OCI-LY1 (cell line): ENCODE measurements around the gene ACVR1.

Experiments used
- EZH2 ChIP-seq: fragments of 200-600 bp; sonication (generic), shearing (Covaris generic); IDR thresholded peaks from 2 replicates; pipeline ENCODE4 v1.8.0; 2017; ENCODE audit warnings: borderline replicate concordance, mixed run types, mild to moderate bottlenecking, antibody characterized with exemption, low read length, moderate library complexity, mixed read lengths
- TF ChIP-seq, protein P1 (sequence below): fragments of 200-600 bp; sonication (generic), shearing (Covaris generic); IDR thresholded peaks from 2 replicates; pipeline ENCODE4 v1.5.1; 2017; ENCODE audit warnings: mild to moderate bottlenecking, antibody characterized with exemption, low read length, moderate library complexity, mixed read lengths

DNA sequence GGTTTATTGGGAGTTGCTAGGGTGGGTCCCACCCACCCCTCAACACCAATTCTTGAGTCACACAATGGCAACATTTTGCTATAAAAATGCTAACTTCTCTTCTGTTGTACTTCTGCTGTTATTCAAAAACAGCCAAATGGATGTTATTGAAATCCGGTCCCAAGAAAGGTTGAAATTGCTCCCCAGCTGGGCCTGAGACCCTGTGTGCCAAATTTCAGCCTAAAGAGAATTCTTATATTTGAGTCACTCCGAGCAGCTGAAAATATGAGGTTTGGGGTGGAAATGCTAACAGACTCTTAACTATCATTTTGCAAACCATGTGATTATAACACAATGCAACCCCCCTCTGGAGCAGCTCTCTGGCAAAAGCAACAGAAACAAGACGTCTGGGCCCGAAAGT lies 27.0 kb upstream of the ACVR1 start:
- TF ChIP-seq, protein P1, sequence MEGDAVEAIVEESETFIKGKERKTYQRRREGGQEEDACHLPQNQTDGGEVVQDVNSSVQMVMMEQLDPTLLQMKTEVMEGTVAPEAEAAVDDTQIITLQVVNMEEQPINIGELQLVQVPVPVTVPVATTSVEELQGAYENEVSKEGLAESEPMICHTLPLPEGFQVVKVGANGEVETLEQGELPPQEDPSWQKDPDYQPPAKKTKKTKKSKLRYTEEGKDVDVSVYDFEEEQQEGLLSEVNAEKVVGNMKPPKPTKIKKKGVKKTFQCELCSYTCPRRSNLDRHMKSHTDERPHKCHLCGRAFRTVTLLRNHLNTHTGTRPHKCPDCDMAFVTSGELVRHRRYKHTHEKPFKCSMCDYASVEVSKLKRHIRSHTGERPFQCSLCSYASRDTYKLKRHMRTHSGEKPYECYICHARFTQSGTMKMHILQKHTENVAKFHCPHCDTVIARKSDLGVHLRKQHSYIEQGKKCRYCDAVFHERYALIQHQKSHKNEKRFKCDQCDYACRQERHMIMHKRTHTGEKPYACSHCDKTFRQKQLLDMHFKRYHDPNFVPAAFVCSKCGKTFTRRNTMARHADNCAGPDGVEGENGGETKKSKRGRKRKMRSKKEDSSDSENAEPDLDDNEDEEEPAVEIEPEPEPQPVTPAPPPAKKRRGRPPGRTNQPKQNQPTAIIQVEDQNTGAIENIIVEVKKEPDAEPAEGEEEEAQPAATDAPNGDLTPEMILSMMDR, result no peak
- TF ChIP-seq EZH2, result no peak
